ENCODE results near the gene TRUB1.

The TRUB1 gene

GRCh38 chr10:114970515-114970914, 32.5 kb downstream of the TRUB1 start:
- Histone ChIP-seq H3K4me2 (no peak overlapping the region), H3K9me3 (no peaks in the 10 kb centered on the region), H3K27me3 (no peaks in the 10 kb centered on the region), H3K4me1 (no peaks in the 10 kb centered on the region), H3K36me3 (peaks cover 57% of the 10 kb centered on the region), H4K20me1 (no peaks in the 10 kb centered on the region), H3K4me3 (no peak overlapping the region), H3K9ac (no peak overlapping the region), H3K27ac (no peak overlapping the region)
- no peak for TF ChIP-seq Cebpa-rat (IDR thresholded peaks at IDR 0.05)

- H3K4me1 ChIP-seq, result no peaks in the 10 kb centered on the region
- no peak overlapping the region for H3K27ac ChIP-seq
- H3K4me2 ChIP-seq, result no peak overlapping the region
- peaks cover 45% of the 10 kb centered on the region for H3K36me3 ChIP-seq
- no peaks in the 10 kb centered on the region for H4K20me1 ChIP-seq
- no peaks in the 10 kb centered on the region for H3K27me3 ChIP-seq
- H3K9me3 ChIP-seq, result no peaks in the 10 kb centered on the region
- no peak for TF ChIP-seq Cebpa-rat (IDR thresholded peaks at IDR 0.05)
- H3K4me3 ChIP-seq, result no peak overlapping the region
- H3K9ac ChIP-seq, result no peak overlapping the region
Measured at GRCh38 chr10:114973306-114973705, 35.3 kb downstream of the TRUB1 start.

GRCh38 chr10:114973997-114974396, 36.0 kb downstream of the TRUB1 start:
- no peak overlapping the region for H3K4me3 ChIP-seq
- no peaks in the 10 kb centered on the region for H3K9me3 ChIP-seq
- H3K9ac ChIP-seq, result no peak overlapping the region
- no peaks in the 10 kb centered on the region for H3K27me3 ChIP-seq
- H3K36me3 ChIP-seq, result peaks cover 44% of the 10 kb centered on the region
- H3K4me1 ChIP-seq, result no peaks in the 10 kb centered on the region
- no peaks in the 10 kb centered on the region for H4K20me1 ChIP-seq
- TF ChIP-seq Cebpa-rat (IDR thresholded peaks at IDR 0.05), result no peak
- H3K27ac ChIP-seq, result no peak overlapping the region
- no peak overlapping the region for H3K4me2 ChIP-seq

- peaks cover 48% of the 10 kb centered on the region for H3K36me3 ChIP-seq
- no peak overlapping the region for H3K4me3 ChIP-seq
- no peak overlapping the region for H3K4me2 ChIP-seq
- no peaks in the 10 kb centered on the region for H4K20me1 ChIP-seq
- H3K9me3 ChIP-seq, result no peaks in the 10 kb centered on the region
- no peaks in the 10 kb centered on the region for H3K4me1 ChIP-seq
- H3K27ac ChIP-seq, result no peak overlapping the region
- no peaks in the 10 kb centered on the region for H3K27me3 ChIP-seq
- TF ChIP-seq Cebpa-rat (IDR thresholded peaks at IDR 0.05), result no peak
- H3K9ac ChIP-seq, result no peak overlapping the region
Measured at GRCh38 chr10:114974625-114975024, 36.6 kb downstream of the TRUB1 start.

- no peak for TF ChIP-seq Cebpa-rat (IDR thresholded peaks at IDR 0.05)
- Histone ChIP-seq H3K4me2 (no peak overlapping the region), H3K4me3 (no peak overlapping the region), H3K9me3 (no peaks in the 10 kb centered on the region; the same call in 1 of the 2 replicates), H3K27ac (no peak overlapping the region), H4K20me1 (no peaks in the 10 kb centered on the region), H3K9ac (no peak overlapping the region), H3K36me3 (peaks cover 52% of the 10 kb centered on the region), H3K27me3 (no peaks in the 10 kb centered on the region), H3K4me1 (no peaks in the 10 kb centered on the region)
Measured at GRCh38 chr10:114975091-114975490, 37.1 kb downstream of the TRUB1 start.

- H4K20me1 ChIP-seq, result no peaks in the 10 kb centered on the region
- H3K4me1 ChIP-seq, result no peaks in the 10 kb centered on the region
- H3K9me3 ChIP-seq, result peaks cover 71% of the 10 kb centered on the region
- H3K36me3 ChIP-seq, result peaks cover 72% of the 10 kb centered on the region
- H3K9ac ChIP-seq, result no peak overlapping the region
- no peak for TF ChIP-seq Cebpa-rat (IDR thresholded peaks at IDR 0.05)
- H3K27me3 ChIP-seq, result no peaks in the 10 kb centered on the region
- no peak overlapping the region for H3K4me3 ChIP-seq
- no peak overlapping the region for H3K27ac ChIP-seq
- no peak overlapping the region for H3K4me2 ChIP-seq
Measured at GRCh38 chr10:114982989-114983388, 45.0 kb downstream of the TRUB1 start.

GRCh38 chr10:114987995-114988394, 50.0 kb downstream of the TRUB1 start:
- no peak overlapping the region for H3K4me3 ChIP-seq
- H4K20me1 ChIP-seq, result no peaks in the 10 kb centered on the region
- H3K27me3 ChIP-seq, result no peaks in the 10 kb centered on the region
- no peaks in the 10 kb centered on the region for H3K4me1 ChIP-seq
- no peak overlapping the region for H3K9ac ChIP-seq
- TF ChIP-seq Cebpa-rat (IDR thresholded peaks at IDR 0.05), result no peak
- peaks cover 51% of the 10 kb centered on the region for H3K9me3 ChIP-seq
- no peak overlapping the region for H3K4me2 ChIP-seq
- no peak overlapping the region for H3K27ac ChIP-seq
- peaks cover 39% of the 10 kb centered on the region for H3K36me3 ChIP-seq

- H3K36me3 ChIP-seq, result peaks cover 24% of the 10 kb centered on the region
- no peak for TF ChIP-seq Cebpa-rat (IDR thresholded peaks at IDR 0.05)
- no peak overlapping the region for H3K9ac ChIP-seq
- H3K4me3 ChIP-seq, result no peak overlapping the region
- H3K27ac ChIP-seq, result no peak overlapping the region
- H3K4me2 ChIP-seq, result no peak overlapping the region
- no peaks in the 10 kb centered on the region for H3K27me3 ChIP-seq
- no peaks in the 10 kb centered on the region for H4K20me1 ChIP-seq
- H3K9me3 ChIP-seq, result peaks cover 25% of the 10 kb centered on the region
- H3K4me1 ChIP-seq, result peaks cover 16% of the 10 kb centered on the region
Measured at GRCh38 chr10:114990586-114990985, 52.6 kb downstream of the TRUB1 start.

GRCh38 chr10:114990991-114991390, 53.0 kb downstream of the TRUB1 start:
- Histone ChIP-seq H3K4me3 (no peak overlapping the region), H3K27ac (no peak overlapping the region), H4K20me1 (no peaks in the 10 kb centered on the region), H3K9me3 (peaks cover 21% of the 10 kb centered on the region), H3K9ac (no peak overlapping the region), H3K4me1 (peaks cover 20% of the 10 kb centered on the region), H3K27me3 (no peaks in the 10 kb centered on the region), H3K36me3 (peaks cover 19% of the 10 kb centered on the region), H3K4me2 (no peak overlapping the region)
- TF ChIP-seq Cebpa-rat (IDR thresholded peaks at IDR 0.05), result no peak

GRCh38 chr10:114992189-114992775, 54.3 kb downstream of the TRUB1 start:
- H3K36me3 ChIP-seq, result peaks cover 15% of the 10 kb centered on the region; the same call in 1 of the 2 replicates
- no peak for TF ChIP-seq Cebpa-rat (IDR thresholded peaks at IDR 0.05)

More at GRCh38 chr10:114992189-114992775, 54.3 kb downstream of the TRUB1 start:
- H3K4me1 ChIP-seq, result peaks cover 33% of the 10 kb centered on the region
- no peaks in the 10 kb centered on the region for H3K27me3 ChIP-seq
- peaks cover 10% of the 10 kb centered on the region for H3K9me3 ChIP-seq
- no peaks in the 10 kb centered on the region for H4K20me1 ChIP-seq
- H3K4me3 ChIP-seq, result no peak overlapping the region
- no peak overlapping the region for H3K27ac ChIP-seq
- H3K9ac ChIP-seq, result no peak overlapping the region
- H3K4me2 ChIP-seq, result no peak overlapping the region
